Measurements from ENCODE around the gene VPS29.
"Not testable (repeated sequence)": the region's sequence is repeated elsewhere in the genome, so short reads cannot be mapped to it uniquely, and the experiment has no call there.

VPS29 gene

DNA sequence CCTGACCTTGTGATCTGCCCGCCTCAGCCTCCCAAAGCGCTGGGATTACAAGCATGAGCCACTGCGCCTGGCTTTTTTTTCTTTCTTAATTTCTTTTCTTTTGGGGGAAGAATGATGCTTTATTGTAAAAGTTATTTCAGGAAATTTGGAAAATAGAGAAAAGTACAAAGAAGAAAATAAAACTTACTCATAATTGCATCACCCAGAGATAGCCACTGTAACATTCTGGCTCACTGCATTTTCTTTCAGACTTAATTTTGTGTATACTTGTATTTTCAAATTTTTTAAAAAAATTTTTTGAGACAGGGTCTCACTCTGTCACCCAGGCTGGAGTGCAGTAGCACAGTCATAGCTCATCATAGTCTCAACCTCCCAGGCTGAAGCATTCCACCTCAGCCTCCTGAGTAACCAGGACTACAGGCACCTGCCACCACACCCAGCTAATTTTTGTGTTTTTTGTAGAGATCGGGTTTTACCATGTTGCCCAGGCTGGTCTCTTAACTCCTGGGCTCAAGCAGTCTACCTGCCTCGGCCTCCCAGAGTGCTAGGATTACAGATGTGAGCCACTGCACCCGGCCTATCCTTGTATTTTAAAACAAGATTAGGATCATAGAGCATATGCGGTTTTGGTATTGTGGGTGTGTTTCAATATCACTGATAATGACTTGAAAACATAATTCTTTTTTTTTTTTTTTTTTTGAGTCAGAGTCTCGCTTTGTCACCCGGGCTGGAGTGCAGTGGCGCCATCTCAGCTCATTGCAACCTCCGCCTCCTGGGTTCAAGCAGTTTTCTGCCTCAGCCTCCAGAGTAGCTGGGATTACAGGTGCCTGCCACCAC is 19.2 kb upstream of the VPS29 start:
- DNase-seq: not testable (repeated sequence)

DNA sequence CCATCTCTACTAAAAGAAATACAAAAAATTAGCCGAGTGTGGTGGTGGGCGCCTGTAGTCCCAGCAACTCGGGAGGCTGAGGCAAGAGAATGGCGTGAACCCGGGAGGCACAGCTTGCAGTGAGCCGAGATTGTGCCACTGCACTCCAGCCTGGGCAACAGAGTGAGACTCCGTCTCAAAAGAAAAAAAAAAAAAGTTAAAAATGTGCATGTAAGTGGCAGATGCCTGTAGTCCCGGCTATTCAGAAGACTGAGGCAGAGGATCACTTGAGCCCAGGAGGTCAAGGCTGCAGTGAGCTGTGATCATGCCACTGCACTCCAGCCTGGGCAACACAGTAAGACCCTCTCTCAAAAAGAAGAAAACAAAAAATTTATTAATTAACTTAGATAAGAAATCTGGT is 16.1 kb upstream of the VPS29 start:
- not testable (repeated sequence) for DNase-seq

DNA sequence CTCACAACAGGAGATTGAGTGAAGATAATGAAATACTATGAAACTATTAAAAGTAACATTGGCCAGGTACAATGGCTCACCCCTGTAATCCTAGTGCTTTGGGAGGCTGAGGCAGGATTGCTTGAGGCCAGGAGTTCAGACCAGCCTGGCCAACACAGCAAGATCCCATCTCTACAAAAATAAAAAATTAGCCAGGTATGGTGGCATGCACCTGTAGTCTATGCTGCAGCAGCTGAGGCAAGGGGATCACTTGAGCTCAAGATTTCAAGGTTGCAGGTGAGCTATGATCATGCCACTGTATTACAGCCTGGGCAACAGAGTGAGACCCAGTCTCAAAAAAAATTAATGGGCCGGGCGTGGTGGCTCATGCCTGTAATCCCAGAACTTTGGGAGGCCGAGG is 15.1 kb upstream of the VPS29 start:
- no peak for DNase-seq

DNA sequence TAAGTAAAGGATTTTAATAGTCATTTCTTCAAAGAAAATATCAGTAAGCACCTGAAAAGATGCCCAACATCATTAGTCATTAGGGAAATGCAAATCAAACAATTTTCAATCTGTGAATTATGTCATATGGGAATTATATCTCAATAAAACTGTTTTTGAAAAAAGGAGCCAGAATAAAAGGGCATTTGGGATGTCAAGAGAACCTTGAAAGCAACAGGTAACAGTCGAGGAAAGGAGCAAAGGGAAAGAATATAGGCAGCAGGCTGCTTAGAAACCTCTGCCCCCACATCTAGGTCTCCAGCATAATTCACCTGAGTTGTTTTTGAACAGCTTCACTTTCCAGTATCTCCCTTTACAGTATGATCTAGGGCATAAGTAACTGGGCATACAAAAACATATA is 12.5 kb upstream of the VPS29 start:
- no peak for DNase-seq

DNA sequence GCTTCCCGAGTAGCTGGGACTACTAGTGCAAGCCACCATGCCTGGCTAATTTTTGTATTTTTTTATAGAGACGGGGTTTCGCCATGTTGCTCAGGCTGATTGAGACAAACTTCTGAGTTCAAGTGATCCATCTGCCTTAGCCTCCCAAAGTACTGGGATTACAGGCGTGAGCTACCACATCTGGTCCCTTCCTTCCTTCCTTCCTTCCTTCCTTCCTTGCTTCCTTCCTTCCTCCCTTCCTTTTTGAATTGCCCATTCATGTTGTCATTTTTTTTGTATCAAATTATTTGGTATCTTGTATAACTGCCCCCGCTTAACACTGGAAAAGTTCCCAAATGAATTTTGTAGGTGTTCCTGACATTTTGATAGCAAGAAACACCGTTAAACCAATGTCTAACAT is 11.9 kb upstream of the VPS29 start:
- DNase-seq: no peak

GRCh38 chr12:110508071-110508586 is 6.2 kb upstream of the VPS29 start:
- DNase-seq: no peak

DNA sequence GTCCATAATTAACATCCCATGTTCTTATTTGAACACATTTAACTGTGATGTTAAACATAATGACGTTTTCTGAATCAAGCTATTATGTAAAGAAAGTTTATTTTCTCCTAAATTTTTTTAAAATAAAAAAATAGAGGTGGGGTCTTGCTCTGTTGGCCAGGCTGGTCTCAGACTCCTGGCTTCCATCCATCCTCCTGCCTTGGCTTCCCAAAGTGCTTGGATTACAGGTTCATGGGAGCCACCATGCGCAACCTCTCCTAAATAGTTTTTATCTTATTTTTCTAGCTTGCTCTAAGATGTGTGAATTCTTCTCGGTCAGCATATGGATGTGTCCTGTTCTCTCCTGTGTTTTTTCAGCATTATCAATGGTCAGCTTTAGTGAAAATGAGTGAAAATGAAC is 3.4 kb upstream of the VPS29 start:
- no peak for DNase-seq

GRCh38 chr12:110503432-110503831 is 1.5 kb upstream of the VPS29 start:
- no peak for DNase-seq

- DNase-seq: peak; percentile 51
These were observed 536 bp downstream of the VPS29 start for GRCh38 chr12:110501399-110501751.

GRCh38 chr12:110498984-110499706 is 2.8 kb downstream of the VPS29 start:
- DNase-seq: no peak

DNA sequence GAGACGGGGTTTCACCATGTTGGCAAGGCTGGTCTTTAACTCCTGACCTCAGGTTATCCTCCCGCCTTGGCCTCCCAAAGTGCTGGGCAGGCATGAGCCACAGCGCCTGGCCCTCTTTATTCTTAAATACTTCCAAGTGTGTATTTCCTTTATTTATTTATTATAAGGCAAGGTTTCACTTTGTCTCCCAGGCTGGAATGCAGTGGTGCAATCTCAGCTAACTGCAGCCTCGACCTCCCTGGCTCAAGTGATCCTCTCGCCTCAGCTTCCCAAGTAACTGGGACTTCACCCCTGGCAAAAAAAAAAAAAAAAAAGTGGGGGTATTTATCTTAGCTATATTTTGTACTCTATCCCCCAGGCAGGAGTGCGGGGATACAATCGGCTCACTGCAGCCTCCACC is 26.5 kb downstream of the VPS29 start:
- DNase-seq: no peak

GRCh38 chr12:110468214-110469048 is 33.5 kb downstream of the VPS29 start, which contains the start of the genes FAM216A and GPN3:
Gene FAM216A, plus strand, starts transcription at chr12:110468845. Its CDS starts 31 bp downstream, at chr12:110468876.
Gene GPN3, minus strand, starts transcription at chr12:110468257. Its CDS starts 54 bp downstream, at chr12:110468203.
- DNase-seq: peak; percentile 96

DNA sequence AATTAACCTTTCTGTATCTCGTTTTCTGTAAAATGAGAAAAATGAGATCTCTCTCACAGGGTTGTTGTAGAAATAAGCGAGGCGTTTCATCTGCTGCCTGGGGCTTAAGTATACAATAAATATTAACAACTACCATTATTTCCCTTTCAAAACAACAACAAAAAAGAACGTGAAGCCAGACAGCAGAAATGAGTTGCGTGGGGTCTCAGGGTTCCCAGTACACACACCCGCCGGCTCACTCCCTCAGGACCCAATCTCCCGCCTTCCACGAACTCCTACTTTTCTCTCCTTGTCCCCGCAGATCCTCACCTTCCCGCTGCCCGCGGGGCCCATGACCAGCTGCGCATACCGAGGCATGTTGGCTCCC is 34.1 kb downstream of the VPS29 start:
- no peak for DNase-seq

DNA sequence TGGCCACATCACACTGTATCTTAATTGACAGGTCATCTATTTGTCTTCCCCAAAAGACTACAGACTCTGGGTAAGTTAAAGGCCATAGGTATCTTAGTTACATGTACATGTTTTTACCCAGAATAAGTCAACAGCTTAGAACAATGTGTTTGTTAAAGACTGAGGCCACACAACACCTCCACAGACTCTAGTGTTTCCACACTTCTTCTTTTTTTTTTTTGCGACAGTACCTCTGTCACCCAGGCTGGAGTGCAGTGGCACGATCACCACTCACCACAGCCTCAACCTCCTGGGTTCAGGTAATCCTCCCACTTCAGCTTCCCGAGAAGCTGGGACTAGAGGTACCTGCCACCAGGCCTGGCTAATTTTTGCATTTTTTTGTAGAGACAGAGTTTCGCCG is 35.1 kb downstream of the VPS29 start:
- no peak for DNase-seq

- not testable (repeated sequence) for DNase-seq
These were observed 36.1 kb downstream of the VPS29 start for GRCh38 chr12:110465765-110466164.

- no peak for DNase-seq
These were observed 36.9 kb downstream of the VPS29 start for GRCh38 chr12:110465024-110465423.

DNA sequence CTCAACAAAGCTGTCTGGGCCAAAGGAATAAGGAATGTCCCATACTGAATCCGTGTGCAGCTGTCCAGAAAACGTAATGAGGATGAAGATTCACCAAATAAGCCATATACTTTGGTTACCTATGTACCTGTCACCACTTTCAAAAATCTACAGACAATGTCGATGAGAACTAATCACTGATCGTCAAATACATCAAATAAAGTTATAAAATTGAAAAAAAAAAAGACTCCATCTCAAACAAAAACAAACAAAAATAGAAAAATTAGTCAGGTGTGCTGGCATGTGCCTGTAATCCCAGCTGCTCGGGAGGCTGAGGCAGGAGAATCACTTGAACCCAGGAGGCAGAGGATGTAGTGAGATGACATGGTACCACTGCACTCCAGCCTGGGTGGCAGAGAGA is 40.7 kb downstream of the VPS29 start:
- not testable (repeated sequence) for DNase-seq

GRCh38 chr12:110458756-110459155 is 43.2 kb downstream of the VPS29 start:
- DNase-seq: no peak

DNA sequence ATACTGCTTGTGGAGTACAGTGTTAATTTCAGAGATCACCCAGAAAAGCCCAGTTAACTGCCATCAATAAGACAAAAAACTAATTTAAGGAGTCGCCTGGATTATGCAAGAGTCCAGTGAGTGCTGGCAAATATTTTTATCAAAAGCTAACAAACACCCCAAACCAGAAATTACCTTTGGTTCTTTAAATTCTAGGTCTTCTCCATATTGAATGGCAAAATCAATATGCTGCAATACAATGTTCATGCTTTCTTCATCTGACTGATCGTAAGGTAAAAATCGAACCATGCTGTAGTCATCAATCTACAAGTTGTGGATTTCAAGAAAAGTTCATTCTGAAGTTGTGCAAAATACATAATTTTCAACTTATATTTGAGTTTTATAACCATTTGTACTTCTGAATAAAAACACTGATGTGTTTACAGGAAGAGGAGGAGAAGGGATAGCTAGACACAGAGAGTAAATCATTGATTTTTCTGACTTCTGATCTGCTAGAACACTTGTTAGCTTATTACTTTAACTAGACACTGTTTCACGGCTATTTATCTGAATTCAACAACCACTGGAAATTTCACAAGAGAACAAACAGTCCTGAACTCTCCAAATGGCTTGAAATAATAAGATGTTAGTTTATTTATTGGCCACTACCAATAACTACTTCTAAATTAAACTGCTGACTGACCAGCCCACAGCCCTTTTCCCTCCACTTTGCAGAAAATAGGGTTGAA is 48.2 kb downstream of the VPS29 start:
- no peak for DNase-seq

GRCh38 chr12:110451263-110451662 is 50.6 kb downstream of the VPS29 start:
- no peak for DNase-seq

DNA sequence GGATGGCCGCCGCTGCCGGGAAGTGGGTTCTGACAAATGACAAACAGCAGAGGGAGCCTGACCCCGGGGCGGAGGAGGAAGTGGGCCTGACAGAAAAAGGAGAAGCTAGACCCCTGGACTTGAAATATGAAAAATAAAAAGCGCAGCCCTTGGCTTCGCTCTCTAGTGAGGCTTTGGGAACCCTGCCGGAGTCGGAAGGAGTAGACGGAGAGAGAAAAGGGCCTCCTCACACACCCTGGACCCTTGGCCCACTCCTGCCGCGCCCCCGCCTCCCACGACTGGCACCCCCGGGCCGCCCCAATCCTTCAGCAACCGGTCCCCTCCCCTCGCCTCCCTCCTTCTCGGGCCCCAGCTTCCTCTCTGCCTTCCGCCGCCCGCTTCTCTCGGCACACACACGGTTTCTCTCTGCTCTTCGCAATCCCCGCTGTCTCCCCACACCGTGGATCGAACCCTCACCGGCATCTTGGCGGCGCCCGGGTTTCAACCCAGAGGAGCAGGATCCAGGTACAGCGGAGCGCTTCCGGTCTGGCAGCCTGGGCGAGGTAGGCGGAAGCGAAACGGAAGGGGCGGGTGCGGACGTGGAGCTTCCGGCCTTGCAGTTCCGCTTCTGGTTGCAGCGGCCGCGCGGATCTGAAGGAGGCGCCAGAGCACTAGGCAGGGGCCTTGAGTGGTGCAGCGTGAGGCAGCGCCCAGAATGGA is 52.0 kb downstream of the VPS29 start, which contains the start of gene ARPC3:
Gene ARPC3 (minus strand): TSS at position 539 of the 699 bp plus-strand sequence. CDS start 77 bp downstream, at position 462.
- peak; percentile 94 for DNase-seq

DNA sequence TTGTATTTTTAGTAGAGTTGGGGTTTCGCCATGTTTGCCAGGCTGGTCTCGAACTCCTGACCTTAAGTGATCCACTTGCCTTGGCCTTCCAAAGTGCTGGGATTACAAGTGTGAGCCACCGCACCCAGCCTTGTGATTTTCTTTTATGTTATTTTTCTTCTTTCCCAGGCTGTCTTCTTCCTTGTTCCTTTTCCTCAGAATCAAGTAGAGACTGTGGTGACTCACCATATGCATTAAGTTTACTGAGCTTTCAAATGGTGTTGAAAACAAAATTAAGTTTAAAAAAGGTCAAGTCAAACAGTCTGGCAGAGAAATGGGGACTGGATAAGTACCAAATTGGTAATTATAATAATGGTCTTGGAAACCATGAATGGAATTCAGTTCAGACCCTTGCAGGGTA is 57.5 kb downstream of the VPS29 start:
- no peak for DNase-seq
